Measurements from ENCODE around the gene JMJD8.

JMJD8 gene

GRCh38 chr16:728890-729744 lies 45.0 kb upstream of the JMJD8 start:
- DNase-seq (ENCODE audit: extremely low read depth, low read depth): no peak
- no peak for TF ChIP-seq CTCF (IDR thresholded peaks at IDR 0.05; ENCODE audit: low read depth, low read length)

- no peak for TF ChIP-seq CTCF (IDR thresholded peaks at IDR 0.05; ENCODE audit: low read depth, low read length)
- DNase-seq (ENCODE audit: extremely low read depth, low read depth): no peak
These were observed 44.2 kb upstream of the JMJD8 start for GRCh38 chr16:728131-728889.

- no peak for TF ChIP-seq CTCF (IDR thresholded peaks at IDR 0.05; ENCODE audit: low read depth, low read length)
- DNase-seq (ENCODE audit: extremely low read depth, low read depth): no peak
These were observed 43.3 kb upstream of the JMJD8 start for GRCh38 chr16:727291-727977.

- no peak for TF ChIP-seq CTCF (IDR thresholded peaks at IDR 0.05; ENCODE audit: low read depth, low read length)
- no peak for DNase-seq (ENCODE audit: extremely low read depth, low read depth)
These were observed 42.5 kb upstream of the JMJD8 start, which contains the start of the genes CCDC78 and HAGHL for GRCh38 chr16:726438-727290. CCDC78 (minus strand) TSS chr16:726443; CDS start chr16:726367, 76 bp downstream. HAGHL (plus strand) TSS chr16:727106; CDS start chr16:727510, 404 bp downstream.

GRCh38 chr16:726188-726437 lies 42.0 kb upstream of the JMJD8 start:
- TF ChIP-seq CTCF (IDR thresholded peaks at IDR 0.05; ENCODE audit: low read depth, low read length): no peak
- no peak for DNase-seq (ENCODE audit: extremely low read depth, low read depth)

- no peak for DNase-seq (ENCODE audit: extremely low read depth, low read depth)
These were observed 41.5 kb upstream of the JMJD8 start for GRCh38 chr16:725463-726187.

More at GRCh38 chr16:725463-726187, 41.5 kb upstream of the JMJD8 start:
- TF ChIP-seq CTCF (IDR thresholded peaks at IDR 0.05; ENCODE audit: low read depth, low read length): no peak

Data from AG09319 (cell line).